ENCODE measurements around the gene PSTPIP1. TPM values are rescaled to one million over a fixed set of nuclear protein-coding genes. Genes with fewer than 3 reads are reported as not detected.

Gene PSTPIP1
- total RNA-seq, 1 donor from 2014 or later = 0.13 TPM

- DNase-seq (ENCODE audit: low read depth in 2 of 2) = no peak
These were observed 35.4 kb downstream of the PSTPIP1 start for GRCh38 chr15:77030048-77030927.

- no peak for DNase-seq (ENCODE audit: low read depth in 2 of 2)
These were observed 36.0 kb downstream of the PSTPIP1 start for GRCh38 chr15:77030928-77031375.

GRCh38 chr15:77031376-77032050 lies 36.6 kb downstream of the PSTPIP1 start:
- DNase-seq (ENCODE audit: low read depth in 2 of 2) = no peak

- DNase-seq (ENCODE audit: low read depth in 2 of 2) = no peak
These were observed 37.2 kb downstream of the PSTPIP1 start for GRCh38 chr15:77032052-77032646.

GRCh38 chr15:77032647-77033416 lies 37.9 kb downstream of the PSTPIP1 start:
- DNase-seq (ENCODE audit: low read depth in 2 of 2) = no peak

GRCh38 chr15:77033417-77033728 lies 38.4 kb downstream of the PSTPIP1 start:
- no peak for DNase-seq (ENCODE audit: low read depth in 2 of 2)

GRCh38 chr15:77033729-77034671 lies 39.1 kb downstream of the PSTPIP1 start:
- no peak for DNase-seq (ENCODE audit: low read depth in 2 of 2)

GRCh38 chr15:77034695-77035489 lies 40.0 kb downstream of the PSTPIP1 start:
- DNase-seq (ENCODE audit: low read depth in 2 of 2) = peak in 1 of 2 donors; percentile 28

GRCh38 chr15:77035584-77035983 lies 40.7 kb downstream of the PSTPIP1 start:
- DNase-seq (ENCODE audit: low read depth in 2 of 2) = no peak

GRCh38 chr15:77035999-77036471 lies 41.1 kb downstream of the PSTPIP1 start:
- DNase-seq (ENCODE audit: low read depth in 2 of 2) = no peak

GRCh38 chr15:77036537-77037387 lies 41.8 kb downstream of the PSTPIP1 start:
- DNase-seq (ENCODE audit: low read depth in 2 of 2) = no peak

GRCh38 chr15:77037388-77038209 lies 42.7 kb downstream of the PSTPIP1 start:
- no peak for DNase-seq (ENCODE audit: low read depth in 2 of 2)

GRCh38 chr15:77038312-77039216 lies 43.6 kb downstream of the PSTPIP1 start:
- no peak for DNase-seq (ENCODE audit: low read depth in 2 of 2)

GRCh38 chr15:77039217-77039533 lies 44.2 kb downstream of the PSTPIP1 start:
- DNase-seq (ENCODE audit: low read depth in 2 of 2) = no peak

GRCh38 chr15:77039848-77040247 lies 44.9 kb downstream of the PSTPIP1 start:
- no peak for DNase-seq (ENCODE audit: low read depth in 2 of 2)

GRCh38 chr15:77040673-77041072 lies 45.7 kb downstream of the PSTPIP1 start:
- peak in 1 of 2 donors; percentile 47 for DNase-seq (ENCODE audit: low read depth in 2 of 2)
